GM21737 (cell line): Measurements from ENCODE around the gene NDRG3.
"Not testable (repeated sequence)": the region's sequence is repeated elsewhere in the genome, so short reads cannot be mapped to it uniquely, and the experiment has no call there.

Experiments used
- ATAC-seq: cut with Tn5 transposase; IDR thresholded peaks from one replicate; pipeline ENCODE4 v1.9.1; 2021; ENCODE audit warnings: mild to moderate bottlenecking, moderate library complexity; ENCODE audit not compliant: unreplicated experiment

Gene NDRG3

GRCh38 chr20:36700438-36700837 lies 45.5 kb downstream of the NDRG3 start:
- ATAC-seq, result no peak

GRCh38 chr20:36695467-36695866 lies 50.4 kb downstream of the NDRG3 start:
- ATAC-seq, result not testable (repeated sequence)

- no peak for ATAC-seq
Measured at GRCh38 chr20:36688630-36689029, 57.3 kb downstream of the NDRG3 start.

- ATAC-seq, result no peak
Measured at GRCh38 chr20:36687850-36688249, 58.0 kb downstream of the NDRG3 start.

GRCh38 chr20:36686944-36687343 lies 58.9 kb downstream of the NDRG3 start:
- ATAC-seq, result no peak

- ATAC-seq, result no peak
Measured at GRCh38 chr20:36686504-36686903, 59.4 kb downstream of the NDRG3 start.

- no peak for ATAC-seq
Measured at GRCh38 chr20:36684747-36685146, 61.1 kb downstream of the NDRG3 start.

GRCh38 chr20:36682311-36682710 lies 63.6 kb downstream of the NDRG3 start:
- no peak for ATAC-seq

GRCh38 chr20:36677422-36677771 lies 68.5 kb downstream of the NDRG3 start:
- no peak for ATAC-seq

- ATAC-seq, result no peak
Measured at GRCh38 chr20:36676701-36677421, 69.0 kb downstream of the NDRG3 start.

- ATAC-seq, result not testable (repeated sequence)
Measured at GRCh38 chr20:36675545-36675944, 70.3 kb downstream of the NDRG3 start.

GRCh38 chr20:36672991-36673390 lies 72.9 kb downstream of the NDRG3 start:
- no peak for ATAC-seq

- no peak for ATAC-seq
Measured at GRCh38 chr20:36670665-36671357, 75.1 kb downstream of the NDRG3 start.

GRCh38 chr20:36666181-36666740 lies 79.6 kb downstream of the NDRG3 start:
- ATAC-seq, result no peak

GRCh38 chr20:36663031-36663430 lies 82.9 kb downstream of the NDRG3 start:
- ATAC-seq, result no peak

- ATAC-seq, result no peak
Measured at GRCh38 chr20:36658300-36658699, 87.6 kb downstream of the NDRG3 start.

- ATAC-seq, result no peak
Measured at GRCh38 chr20:36656733-36657132, 89.2 kb downstream of the NDRG3 start.

GRCh38 chr20:36655004-36655403 lies 90.9 kb downstream of the NDRG3 start:
- ATAC-seq, result no peak

GRCh38 chr20:36654506-36654905 lies 91.4 kb downstream of the NDRG3 start:
- no peak for ATAC-seq

GRCh38 chr20:36653456-36653855 lies 92.4 kb downstream of the NDRG3 start:
- no peak for ATAC-seq

- ATAC-seq, result no peak
Measured at GRCh38 chr20:36647196-36648121, 98.4 kb downstream of the NDRG3 start.
